Astrocyte of the hippocampus (primary cell): ENCODE data around the gene KCNE2.
"Not testable (repeated sequence)": the region's sequence is repeated elsewhere in the genome, so short reads cannot be mapped to it uniquely, and the experiment has no call there.

Source experiments
- DNase-seq: peaks from one replicate; pipeline ENCODE4 v3.0.0; 2011; ENCODE audit warnings: low read depth, low spot score

Gene KCNE2

DNA sequence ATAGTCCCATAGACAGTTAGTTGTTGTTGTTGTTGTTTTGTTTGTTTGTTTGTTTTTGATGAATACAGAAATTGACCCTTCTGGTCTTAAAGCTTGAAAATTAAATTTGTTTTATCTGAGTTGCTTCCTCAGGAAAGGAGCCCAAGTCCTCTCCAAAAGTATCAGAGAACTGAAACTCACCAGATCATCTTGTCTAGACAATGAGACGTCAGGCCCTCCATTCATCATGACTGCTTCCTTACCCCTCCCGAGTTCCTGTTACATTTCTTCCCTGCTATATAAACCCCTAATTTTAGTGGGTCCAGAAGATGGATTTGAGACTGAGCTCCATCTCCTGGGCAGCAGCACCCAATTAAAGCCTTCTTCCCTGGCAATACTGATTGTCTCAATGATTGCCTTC lies 42.9 kb downstream of the KCNE2 start:
- DNase-seq: not testable (repeated sequence)

DNA sequence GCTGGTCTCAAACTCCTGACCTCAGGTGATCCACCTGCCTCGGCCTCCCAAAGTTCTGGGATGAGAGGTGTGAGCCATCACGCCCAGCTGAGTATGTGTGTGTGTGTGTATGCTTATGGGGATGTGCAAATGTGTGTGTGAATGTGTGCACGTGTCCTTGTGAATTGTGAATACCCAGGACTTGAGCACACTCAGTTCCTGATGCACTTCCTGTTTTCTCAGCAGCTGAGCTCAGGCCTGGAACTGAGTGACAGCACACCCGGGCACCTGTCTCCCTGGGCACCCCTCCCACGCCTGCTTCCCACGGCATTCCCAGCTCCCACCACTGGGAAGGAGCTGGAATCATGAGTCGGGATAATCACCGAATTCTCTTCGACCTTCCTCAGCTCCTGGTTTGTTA lies 43.5 kb downstream of the KCNE2 start:
- not testable (repeated sequence) for DNase-seq

DNA sequence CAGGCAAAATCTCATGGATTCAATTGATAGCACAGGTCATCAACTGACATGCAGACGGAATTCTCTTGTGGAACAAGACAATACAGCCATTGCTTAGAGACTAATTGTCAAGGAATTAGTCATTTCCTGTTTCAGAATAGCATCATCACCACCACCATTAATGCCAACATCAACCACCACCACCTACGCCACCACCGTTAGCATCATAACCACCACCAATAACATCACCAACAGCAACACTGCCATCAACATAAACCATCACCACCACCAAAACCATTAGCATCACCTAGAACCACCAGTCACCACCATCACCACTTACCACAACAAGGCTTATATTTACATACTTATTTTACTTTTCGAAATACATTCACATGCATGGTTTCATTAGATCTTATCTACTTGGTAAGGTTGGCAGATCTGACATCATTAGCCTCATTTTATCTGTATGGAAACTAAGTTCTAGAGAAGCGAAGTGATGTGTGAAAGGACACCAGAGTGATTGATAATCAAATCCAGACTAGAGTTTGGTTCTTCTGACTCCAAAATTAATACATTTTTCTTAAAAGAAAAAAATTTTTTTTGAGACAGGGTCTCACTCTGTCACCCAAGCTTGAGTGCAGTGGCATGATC lies 53.8 kb downstream of the KCNE2 start:
- not testable (repeated sequence) for DNase-seq
